ENCODE measurements around the gene ARHGEF28.

The ARHGEF28 gene

DNA sequence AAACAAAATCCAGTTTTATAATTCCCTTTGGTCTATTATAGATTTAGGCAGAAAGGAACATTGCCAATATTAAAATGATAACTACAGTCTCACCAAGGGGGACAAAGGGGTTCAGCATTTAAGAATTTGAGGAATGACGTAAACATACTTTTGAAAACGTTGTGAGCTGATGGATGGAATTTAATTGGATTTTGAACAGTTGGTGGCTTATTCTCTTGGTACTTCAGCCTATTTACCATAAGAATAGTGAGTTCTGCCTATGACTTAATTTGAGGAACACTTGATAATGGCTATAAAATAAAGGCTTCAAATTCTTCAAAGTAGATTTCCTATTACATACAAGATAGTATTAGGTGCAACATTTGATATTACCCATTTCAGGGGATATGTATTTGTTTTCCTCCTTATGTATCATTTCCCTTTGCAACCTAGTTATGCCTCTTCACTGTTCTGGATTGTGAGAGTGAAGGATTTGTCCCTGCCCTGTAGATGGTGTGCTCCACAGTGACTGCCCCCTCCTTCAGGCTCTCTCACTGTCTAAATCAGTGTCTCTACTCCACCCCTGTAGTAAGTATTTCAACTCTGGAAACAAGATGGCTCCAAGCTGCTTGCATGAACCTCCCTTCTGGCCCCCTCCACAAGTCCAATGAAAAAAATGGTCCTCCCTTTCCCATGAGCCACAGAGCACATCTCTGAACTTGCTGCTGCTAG lies 225.6 kb downstream of the ARHGEF28 start:
- no peaks in the 10 kb centered on the region for H3K4me1 Mint-ChIP-seq (ENCODE audit: low read depth)
- peaks cover 13% of the 10 kb centered on the region for H3K27me3 Mint-ChIP-seq
- no peak for DNase-seq
- H3K36me3 Mint-ChIP-seq (ENCODE audit: low read depth) = no peaks in the 10 kb centered on the region
- H3K9me3 Mint-ChIP-seq = no peaks in the 10 kb centered on the region
- H3K27ac Mint-ChIP-seq = no peak overlapping the region
- no peak overlapping the region for H3K4me3 Mint-ChIP-seq

DNA sequence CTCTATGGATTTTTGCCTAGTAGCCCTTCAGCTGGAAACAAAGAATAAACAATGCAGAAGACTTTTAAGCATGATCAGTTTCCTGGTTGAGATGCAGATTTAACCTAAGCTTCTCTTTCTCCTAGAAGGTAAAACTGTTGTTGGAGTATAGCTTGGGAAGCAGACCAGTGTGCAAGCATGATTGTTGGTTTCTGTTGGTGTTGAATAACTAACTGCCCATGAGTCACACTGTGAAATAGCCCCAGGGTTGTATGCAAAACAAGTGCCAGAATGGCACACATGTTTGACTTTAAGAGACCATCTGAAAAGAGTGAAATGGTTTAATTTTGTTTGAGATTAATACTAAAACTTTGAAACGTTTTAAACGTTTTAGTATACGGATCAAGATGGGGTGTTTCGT lies 227.1 kb downstream of the ARHGEF28 start:
- no peaks in the 10 kb centered on the region for H3K36me3 Mint-ChIP-seq (ENCODE audit: low read depth)

DNA sequence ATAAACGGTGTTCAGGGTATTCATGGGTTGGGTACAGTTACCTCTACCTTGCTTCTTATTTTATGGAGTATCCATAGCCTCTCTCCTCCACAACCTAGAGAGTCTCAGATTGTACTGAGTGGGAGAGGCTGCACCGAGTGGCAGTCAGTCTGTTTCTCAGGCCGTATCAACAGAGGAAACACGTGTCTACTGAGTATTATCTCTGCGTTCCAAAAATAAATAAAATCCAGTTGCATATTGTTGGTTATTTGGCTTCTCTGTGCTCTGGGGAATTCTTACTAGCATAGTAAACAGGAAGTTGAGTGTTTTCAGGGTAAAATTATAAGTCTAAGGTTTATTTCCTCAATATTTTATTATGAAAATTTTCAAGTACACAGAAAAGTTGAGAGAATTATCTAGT lies 231.0 kb downstream of the ARHGEF28 start:
- no peaks in the 10 kb centered on the region for H3K9me3 Mint-ChIP-seq
- no peaks in the 10 kb centered on the region for H3K4me1 Mint-ChIP-seq (ENCODE audit: low read depth)
- H3K27ac Mint-ChIP-seq = no peak overlapping the region
- no peak overlapping the region for H3K4me3 Mint-ChIP-seq
- DNase-seq = no peak
- peaks cover 34% of the 10 kb centered on the region for H3K27me3 Mint-ChIP-seq
- no peaks in the 10 kb centered on the region for H3K36me3 Mint-ChIP-seq (ENCODE audit: low read depth)

More for the DNA sequence above, 227.1 kb downstream of the ARHGEF28 start:
- H3K4me1 Mint-ChIP-seq (ENCODE audit: low read depth) = no peaks in the 10 kb centered on the region
- no peak overlapping the region for H3K4me3 Mint-ChIP-seq
- no peaks in the 10 kb centered on the region for H3K9me3 Mint-ChIP-seq
- DNase-seq = no peak
- no peak overlapping the region for H3K27ac Mint-ChIP-seq
- H3K27me3 Mint-ChIP-seq = peaks cover 15% of the 10 kb centered on the region

DNA sequence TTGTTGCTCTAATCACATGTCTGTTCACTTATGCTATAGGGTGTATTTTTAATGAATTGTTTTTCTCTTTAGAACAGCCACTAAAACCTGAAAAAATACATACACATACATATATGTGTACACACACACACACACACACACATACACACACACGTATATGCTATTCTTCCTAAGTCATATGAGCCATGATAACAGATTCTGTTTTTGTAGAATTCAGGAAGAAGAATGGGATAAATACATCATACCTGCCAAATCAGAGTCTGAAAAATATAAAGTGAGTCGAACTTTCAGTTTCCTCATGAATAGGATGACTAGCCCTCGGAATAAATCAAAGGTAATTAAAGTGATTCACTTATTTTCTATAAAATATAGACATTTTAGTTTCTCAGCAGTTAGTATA lies 231.4 kb downstream of the ARHGEF28 start:
- no peak overlapping the region for H3K27ac Mint-ChIP-seq
- no peak for DNase-seq
- H3K36me3 Mint-ChIP-seq (ENCODE audit: low read depth) = no peaks in the 10 kb centered on the region
- H3K27me3 Mint-ChIP-seq = peaks cover 37% of the 10 kb centered on the region
- H3K9me3 Mint-ChIP-seq = no peaks in the 10 kb centered on the region
- H3K4me1 Mint-ChIP-seq (ENCODE audit: low read depth) = no peaks in the 10 kb centered on the region
- no peak overlapping the region for H3K4me3 Mint-ChIP-seq

DNA sequence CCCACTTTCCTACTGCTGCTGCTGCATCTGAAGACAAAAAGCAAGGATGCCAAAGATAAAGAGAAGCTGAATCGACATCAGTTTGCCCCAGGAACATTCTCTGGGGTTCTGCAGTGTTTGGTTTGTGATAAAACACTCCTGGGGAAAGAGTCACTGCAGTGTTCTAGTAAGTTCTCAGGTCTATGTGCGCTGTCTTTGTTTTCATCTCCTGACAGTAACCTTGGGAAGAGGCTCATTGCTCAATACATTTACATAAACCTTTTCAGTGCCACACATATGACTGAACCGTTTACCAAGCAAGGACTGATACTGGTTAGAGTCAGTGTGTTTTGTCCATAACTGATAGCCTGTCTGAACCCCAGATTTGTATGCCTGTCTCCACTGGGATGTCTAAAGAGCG lies 232.1 kb downstream of the ARHGEF28 start:
- Mint-ChIP-seq H3K4me1 (ENCODE audit: low read depth) (no peaks in the 10 kb centered on the region), H3K36me3 (ENCODE audit: low read depth) (no peaks in the 10 kb centered on the region), H3K27me3 (peaks cover 37% of the 10 kb centered on the region), H3K9me3 (no peaks in the 10 kb centered on the region), H3K4me3 (no peak overlapping the region), H3K27ac (no peak overlapping the region)
- no peak for DNase-seq

DNA sequence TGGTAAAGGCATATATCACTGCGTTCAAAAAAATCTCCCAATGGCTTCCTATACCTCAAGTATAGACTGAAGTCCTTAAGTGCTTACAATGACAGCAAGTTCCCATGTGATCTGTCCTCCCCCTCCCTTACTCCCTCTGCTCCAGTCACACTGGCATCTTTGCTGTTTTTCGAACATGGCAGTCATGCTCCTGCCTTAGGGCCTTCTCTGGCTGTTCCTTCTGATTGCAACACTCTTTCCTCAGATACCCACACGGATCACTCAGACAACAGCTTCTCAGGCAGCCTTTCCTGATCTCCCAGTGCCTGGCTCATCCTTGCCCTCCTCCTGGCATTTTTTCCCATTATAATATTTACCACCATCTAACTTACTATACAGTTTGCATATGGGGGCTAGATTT lies 232.8 kb downstream of the ARHGEF28 start:
- H3K36me3 Mint-ChIP-seq (ENCODE audit: low read depth) = no peaks in the 10 kb centered on the region
- no peak for DNase-seq
- no peak overlapping the region for H3K27ac Mint-ChIP-seq
- no peaks in the 10 kb centered on the region for H3K4me1 Mint-ChIP-seq (ENCODE audit: low read depth)
- H3K9me3 Mint-ChIP-seq = no peaks in the 10 kb centered on the region
- peaks cover 41% of the 10 kb centered on the region for H3K27me3 Mint-ChIP-seq
- H3K4me3 Mint-ChIP-seq = no peak overlapping the region

DNA sequence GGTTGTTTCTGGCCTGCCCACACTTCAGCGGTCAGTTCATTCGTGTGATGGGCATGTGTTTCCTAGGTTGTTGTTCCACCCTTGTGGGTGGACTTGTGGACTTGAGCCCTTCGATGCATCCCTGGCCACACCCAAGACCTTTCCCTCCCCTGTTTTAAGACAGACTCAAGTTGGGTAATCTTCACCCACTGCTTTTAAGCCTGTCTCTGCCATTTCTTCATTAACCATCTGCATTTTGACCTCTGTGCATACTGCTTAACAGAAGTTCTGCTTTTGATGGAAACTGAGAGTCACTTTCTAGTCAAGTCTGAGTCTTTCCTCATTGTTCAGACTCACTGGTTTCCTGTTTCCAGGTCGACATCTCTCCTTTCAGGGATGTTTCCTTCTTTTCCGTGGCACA lies 233.7 kb downstream of the ARHGEF28 start:
- no peak overlapping the region for H3K27ac Mint-ChIP-seq

DNA sequence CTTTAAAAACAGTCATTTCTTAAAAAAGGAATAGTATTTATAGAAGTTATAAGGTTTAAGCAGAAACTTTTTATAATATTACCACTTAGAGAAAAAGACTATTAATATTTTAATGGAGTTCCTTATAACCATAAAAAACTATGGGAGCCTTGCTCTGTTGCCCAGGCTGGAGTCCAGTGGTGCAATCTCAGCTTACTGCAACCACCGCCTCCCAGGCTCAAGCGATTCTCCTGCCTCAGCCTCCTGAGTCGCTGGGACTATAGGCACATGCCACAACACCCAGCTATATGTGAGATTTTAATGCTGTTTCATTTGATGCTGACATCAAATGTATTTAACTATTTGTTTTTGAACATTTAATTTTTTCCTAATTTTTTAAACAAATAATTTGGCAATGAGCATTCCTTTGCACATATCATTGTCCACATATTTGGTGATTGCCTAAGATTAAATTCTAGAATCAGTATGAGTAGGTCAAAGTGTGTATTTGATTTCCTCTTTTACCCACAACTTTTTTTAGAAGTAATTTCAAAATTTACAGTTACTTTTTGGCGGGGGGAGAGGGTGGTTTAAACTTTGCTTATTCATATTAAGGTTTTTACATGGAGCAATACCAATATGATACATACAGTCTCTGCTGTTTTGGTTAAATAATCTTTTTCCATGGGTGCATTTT lies 235.5 kb downstream of the ARHGEF28 start:
- no peak for DNase-seq
- Mint-ChIP-seq H3K27ac (no peak overlapping the region), H3K4me3 (no peak overlapping the region), H3K9me3 (no peaks in the 10 kb centered on the region), H3K4me1 (ENCODE audit: low read depth) (no peaks in the 10 kb centered on the region), H3K36me3 (ENCODE audit: low read depth) (no peaks in the 10 kb centered on the region), H3K27me3 (peaks cover 50% of the 10 kb centered on the region)

More for the DNA sequence above, 233.7 kb downstream of the ARHGEF28 start:
- H3K4me3 Mint-ChIP-seq = no peak overlapping the region
- peaks cover 47% of the 10 kb centered on the region for H3K27me3 Mint-ChIP-seq
- DNase-seq = no peak
- no peaks in the 10 kb centered on the region for H3K36me3 Mint-ChIP-seq (ENCODE audit: low read depth)
- H3K9me3 Mint-ChIP-seq = no peaks in the 10 kb centered on the region
- H3K4me1 Mint-ChIP-seq (ENCODE audit: low read depth) = no peaks in the 10 kb centered on the region

DNA sequence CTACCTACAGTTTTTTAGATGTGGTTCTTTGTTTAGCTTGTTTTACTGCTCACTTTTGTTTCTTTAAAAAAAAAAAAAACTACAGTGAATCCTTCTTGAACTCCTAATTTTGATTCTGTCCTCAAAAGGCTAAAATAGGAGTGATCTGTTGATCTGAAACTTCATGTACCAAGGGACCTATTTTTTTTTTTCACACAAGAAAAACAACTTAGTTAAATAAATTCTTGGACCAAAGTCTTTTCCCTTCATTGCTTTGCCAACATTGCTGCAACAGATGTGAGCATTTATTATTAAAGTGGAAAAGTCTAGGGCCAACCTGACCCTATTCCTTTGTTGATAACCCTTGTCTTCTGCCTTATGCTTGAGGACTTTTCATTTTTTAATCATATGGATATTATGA lies 236.8 kb downstream of the ARHGEF28 start:
- Mint-ChIP-seq H3K27ac (no peak overlapping the region), H3K4me3 (no peak overlapping the region), H3K36me3 (ENCODE audit: low read depth) (no peaks in the 10 kb centered on the region), H3K4me1 (ENCODE audit: low read depth) (no peaks in the 10 kb centered on the region), H3K27me3 (peaks cover 60% of the 10 kb centered on the region), H3K9me3 (no peaks in the 10 kb centered on the region)
- no peak for DNase-seq

DNA sequence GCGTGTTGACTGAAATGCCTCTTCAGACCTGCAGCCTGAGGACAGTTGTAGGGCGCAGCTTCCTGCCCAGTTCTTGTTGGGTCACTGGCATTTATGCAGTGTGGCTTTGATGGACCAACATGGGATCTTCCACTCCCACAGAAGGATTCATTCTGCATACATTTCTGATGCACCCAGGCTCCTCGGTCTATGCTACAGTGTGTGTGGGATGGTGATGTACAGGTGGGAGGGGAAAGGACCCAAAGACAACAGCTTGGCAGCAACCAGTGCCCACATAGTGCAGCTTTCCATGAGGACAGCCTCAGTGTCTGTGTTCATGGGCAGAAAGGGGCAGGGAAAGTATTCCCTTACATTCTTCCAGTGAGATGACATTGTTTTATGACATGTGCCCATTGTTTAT lies 237.9 kb downstream of the ARHGEF28 start:
- Mint-ChIP-seq H3K4me1 (ENCODE audit: low read depth) (no peaks in the 10 kb centered on the region), H3K9me3 (no peaks in the 10 kb centered on the region), H3K27me3 (peaks cover 53% of the 10 kb centered on the region), H3K4me3 (no peak overlapping the region), H3K36me3 (ENCODE audit: low read depth) (no peaks in the 10 kb centered on the region), H3K27ac (no peak overlapping the region)
- no peak for DNase-seq

DNA sequence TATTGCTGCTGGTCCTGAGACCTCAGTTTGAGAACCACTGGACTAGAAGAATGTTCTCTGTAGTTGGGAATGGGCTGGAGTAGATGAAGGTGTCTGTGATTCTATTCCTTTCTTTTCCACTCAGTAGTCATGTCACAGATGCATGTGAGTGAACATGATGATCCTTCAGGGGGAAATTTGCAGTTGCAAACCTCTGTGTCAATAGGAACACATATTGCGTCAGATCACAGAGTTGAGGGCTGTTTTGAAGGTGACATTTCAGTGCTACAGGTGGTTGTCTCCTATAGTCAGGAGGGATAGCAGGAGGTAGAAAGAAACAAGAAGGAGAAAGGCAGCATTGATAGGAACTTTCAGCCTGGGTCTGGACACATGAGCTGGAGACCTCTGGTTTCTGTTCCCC lies 239.3 kb downstream of the ARHGEF28 start:
- no peaks in the 10 kb centered on the region for H3K4me1 Mint-ChIP-seq (ENCODE audit: low read depth)
- no peak overlapping the region for H3K27ac Mint-ChIP-seq
- H3K9me3 Mint-ChIP-seq = no peaks in the 10 kb centered on the region
- DNase-seq = no peak
- peaks cover 42% of the 10 kb centered on the region for H3K27me3 Mint-ChIP-seq
- no peaks in the 10 kb centered on the region for H3K36me3 Mint-ChIP-seq (ENCODE audit: low read depth)
- H3K4me3 Mint-ChIP-seq = no peak overlapping the region

DNA sequence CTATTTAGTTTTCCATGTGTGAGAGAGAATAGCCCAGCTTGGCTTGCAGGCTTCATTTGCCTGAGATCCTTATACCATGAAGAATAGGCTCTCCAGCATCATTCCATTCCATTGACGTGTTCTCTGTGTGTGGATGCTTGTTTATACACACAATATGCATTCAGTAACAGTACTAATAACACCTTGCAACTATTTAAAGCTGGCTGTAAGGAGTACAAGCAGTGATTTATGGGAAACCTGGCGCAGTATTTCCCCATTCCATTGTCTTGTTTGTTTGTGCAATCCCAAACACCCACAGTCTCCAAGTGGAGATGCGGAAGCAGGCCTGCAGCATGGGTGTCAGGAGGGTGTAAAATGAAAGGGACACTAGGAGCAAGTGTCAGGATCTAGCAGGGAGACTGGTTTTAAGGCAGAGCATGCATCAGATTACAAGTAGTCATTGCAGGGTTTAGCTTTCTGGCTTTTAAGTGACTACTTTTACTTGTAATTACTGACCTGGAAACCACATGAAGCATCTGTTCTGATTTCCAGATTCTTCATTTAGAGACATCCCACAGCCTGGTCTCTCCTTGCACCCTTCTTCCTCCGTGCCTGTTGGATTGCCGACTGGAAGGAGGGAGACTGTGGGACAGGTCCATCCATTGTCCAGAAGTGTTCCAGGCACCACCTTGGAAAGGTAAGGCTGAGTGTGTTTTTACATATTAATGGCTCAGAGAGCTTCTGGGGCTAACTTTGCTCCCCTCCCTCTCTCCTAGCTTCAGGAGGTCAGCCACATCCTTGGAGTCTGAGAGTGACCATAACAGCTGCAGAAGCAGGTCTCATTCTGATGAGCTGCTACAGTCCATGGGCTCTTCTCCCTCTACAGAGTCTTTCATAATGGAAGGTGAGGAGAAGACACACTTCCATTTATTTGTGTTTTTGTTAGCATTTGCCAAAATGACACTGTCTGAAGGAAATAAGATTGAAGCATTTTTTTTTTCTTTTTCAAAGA lies 241.6 kb downstream of the ARHGEF28 start:
- no peaks in the 10 kb centered on the region for H3K36me3 Mint-ChIP-seq (ENCODE audit: low read depth)
- no peak overlapping the region for H3K27ac Mint-ChIP-seq
- H3K4me1 Mint-ChIP-seq (ENCODE audit: low read depth) = no peaks in the 10 kb centered on the region
- no peak overlapping the region for H3K4me3 Mint-ChIP-seq
- DNase-seq = no peak
- H3K27me3 Mint-ChIP-seq = peaks cover 31% of the 10 kb centered on the region
- H3K9me3 Mint-ChIP-seq = no peaks in the 10 kb centered on the region

DNA sequence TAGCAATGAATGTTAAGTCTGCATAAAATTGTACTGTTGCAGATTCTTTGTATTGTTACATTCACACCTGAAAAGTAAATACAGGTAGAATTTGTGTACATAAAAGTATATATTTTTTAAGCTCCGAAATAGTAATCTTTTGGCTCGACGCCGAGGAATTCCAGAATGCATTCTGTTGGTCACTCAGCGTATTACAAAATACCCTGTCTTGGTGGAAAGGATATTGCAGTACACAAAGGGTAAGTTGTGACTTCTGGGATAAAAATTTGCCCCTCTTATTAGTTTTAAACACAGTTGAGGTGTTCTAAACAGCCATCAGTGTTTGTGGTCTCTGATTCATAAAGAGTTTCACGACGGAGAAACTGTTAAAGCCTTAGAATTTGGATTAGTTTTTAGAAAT lies 257.6 kb downstream of the ARHGEF28 start:
- no peak for DNase-seq
- peaks cover 2% of the 10 kb centered on the region for H3K9me3 Mint-ChIP-seq
- H3K36me3 Mint-ChIP-seq (ENCODE audit: low read depth) = no peaks in the 10 kb centered on the region
- H3K4me3 Mint-ChIP-seq = no peak overlapping the region
- no peak overlapping the region for H3K27ac Mint-ChIP-seq
- peaks cover 38% of the 10 kb centered on the region for H3K27me3 Mint-ChIP-seq
- no peaks in the 10 kb centered on the region for H3K4me1 Mint-ChIP-seq (ENCODE audit: low read depth)

DNA sequence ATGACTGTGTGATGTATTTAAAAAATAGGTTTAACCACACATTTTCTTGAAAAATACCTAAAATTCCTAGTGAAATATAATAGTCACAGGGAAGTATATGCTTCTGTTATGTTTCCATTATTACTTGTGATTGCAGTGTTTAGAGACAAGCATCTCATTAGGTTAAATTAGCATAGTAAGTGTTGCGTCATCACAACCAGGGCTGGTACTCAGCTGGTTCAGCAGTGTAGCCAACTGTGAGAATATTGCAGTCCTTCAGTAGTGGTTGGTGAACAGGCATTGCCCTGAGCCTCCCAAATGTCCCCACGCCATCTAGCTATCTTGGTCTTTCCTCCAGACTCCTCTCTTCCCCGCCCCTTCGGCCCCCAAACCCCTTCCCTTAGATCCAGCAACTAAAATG lies 261.7 kb downstream of the ARHGEF28 start:
- Mint-ChIP-seq H3K4me3 (no peak overlapping the region), H3K9me3 (no peaks in the 10 kb centered on the region), H3K4me1 (ENCODE audit: low read depth) (no peaks in the 10 kb centered on the region), H3K36me3 (ENCODE audit: low read depth) (no peaks in the 10 kb centered on the region), H3K27ac (no peak overlapping the region), H3K27me3 (peaks cover 45% of the 10 kb centered on the region)
- DNase-seq = no peak

Data from activated T-cell treated with anti-CD3 and anti-CD28 coated beads, Interleukin-2, amount 50 U/mL, for 24 hours (primary cell).